Lung (tissue), 12 donors: Measurements from ENCODE around the gene HHLA2. TPM values are rescaled to one million over a fixed set of nuclear protein-coding genes. Genes with fewer than 3 reads are reported as not detected.

ENCODE experiments used
- ATAC-seq: fragments of 200-7000 bp; cut with Tn5 transposase; one replicate; pipeline ENCODE4 v1.9.1; 2020; ENCODE audit warnings: moderate number of reproducible peaks; ENCODE audit not compliant: insufficient read depth, low FRiP score
- DNase-seq, 3 donors: peaks; one replicate each; pipeline ENCODE4 v3.0.0-alpha.2; 2013 to 2017
- H3K27ac ChIP-seq, 2 donors: one replicate each; pipeline ENCODE4 v1.5.1; 2013; ENCODE audit warnings: mild to moderate bottlenecking in 2 of 2, moderate library complexity in 2 of 2, control low read depth in 1 of 2, inconsistent platforms in 1 of 2, low read depth in 1 of 2, low read length in 1 of 2
- H3K27me3 ChIP-seq, 3 donors: one replicate each; pipeline ENCODE4 v1.5.1; 2013; ENCODE audit warnings: low read length in 2 of 3; ENCODE audit not compliant: control insufficient read depth in 3 of 3, insufficient read depth in 3 of 3
- H3K36me3 ChIP-seq, 4 donors: one replicate each; pipeline ENCODE4 v1.5.1; 2013; ENCODE audit warnings: low read length in 4 of 4, mild to moderate bottlenecking in 1 of 4, moderate library complexity in 1 of 4; ENCODE audit not compliant: control insufficient read depth in 4 of 4, insufficient read depth in 4 of 4
- H3K4me1 ChIP-seq, 5 donors: one replicate each; pipeline ENCODE4 v1.5.1; 2013; ENCODE audit warnings: low read length in 5 of 5, mild to moderate bottlenecking in 2 of 5, moderate library complexity in 1 of 5; ENCODE audit not compliant: control insufficient read depth in 5 of 5, insufficient read depth in 5 of 5
- H3K4me3 ChIP-seq: one replicate; pipeline ENCODE4 v1.5.1; 2013; ENCODE audit warnings: mild to moderate bottlenecking, control low read depth, moderate library complexity
- H3K9ac ChIP-seq, 2 donors: one replicate each; pipeline ENCODE4 v1.5.1; 2013; ENCODE audit warnings: low read length in 2 of 2, control low read depth in 1 of 2; ENCODE audit not compliant: insufficient read depth in 1 of 2
- H3K9me3 ChIP-seq, 4 donors: one replicate each; pipeline ENCODE4 v1.5.1; 2013; ENCODE audit warnings: low read length in 3 of 4, mild to moderate bottlenecking in 1 of 4, moderate library complexity in 1 of 4; ENCODE audit not compliant: control insufficient read depth in 4 of 4, insufficient read depth in 3 of 4
- WGBS, 2 donors: extraction: QIAGEN DNeasy Blood & Tissue Kit; methylation state at CpG; one replicate each; pipeline ENCODE4 v1.1.7; 2013; 5-methylcytosine and 5-hydroxymethylcytosine counted together
- polyA plus RNA-seq, 2 donors: library from polyadenylated mRNA; stranded (reverse); fragments of 200-250 nt; gene quantifications; one replicate each; pipeline ENCODE4 v1.2.1, GENCODE V29; 2013
- total RNA-seq, 2 donors: library from RNA; depleted of rRNA in 1 of 2; stranded (reverse); fragments of >200 nt in 1 of 2; gene quantifications; one replicate each; pipeline ENCODE4 v1.2.1, GENCODE V29; 2014 to 2021
- TF ChIP-seq, protein P1 (sequence below): IDR thresholded peaks from 2 replicates; pipeline ENCODE4 v1.5.1; 2012; ENCODE audit warnings: mild to moderate bottlenecking; ENCODE audit errors: control extremely low read depth, extremely low read depth
- donor health status: control.
- donor health status: control.
- donor health status: Bipolar disorder and iron deficiency.
- donor health status: healthy.
- donor health status: DM: yes; HTN: yes; CAD: no.

Gene HHLA2
- total and polyA plus RNA-seq, 4 donors = 1.8 to 20.2 (median 3.5) TPM

DNA sequence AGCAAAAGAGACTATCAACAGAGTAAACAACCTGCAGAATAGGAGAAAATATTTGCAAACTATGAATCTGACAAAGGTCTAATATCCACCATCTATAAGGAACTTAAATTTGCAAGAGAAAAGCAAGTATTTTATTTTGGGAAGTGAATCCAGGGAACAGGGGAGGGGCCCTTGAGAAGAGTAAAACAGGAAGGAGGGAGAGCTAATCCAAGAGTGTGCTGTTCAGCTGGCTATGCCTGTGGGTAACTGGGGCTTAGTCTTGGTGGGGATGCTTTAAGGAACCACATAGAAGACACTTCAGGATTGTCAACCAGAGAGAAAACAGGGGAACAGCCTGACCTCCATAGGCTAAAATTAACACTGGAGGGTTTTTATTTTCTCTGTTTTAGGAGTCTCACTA lies 3.9 kb upstream of the HHLA2 start:
- no peak for ATAC-seq
- Histone ChIP-seq H3K9ac (no peak overlapping the region), H3K27ac (peak overlapping the region in 1 of 2 donors; percentile 42), H3K4me1 (peaks cover 0 to 3% (median 0%) of the 10 kb centered on the region in 5 donors), H3K9me3 (no peaks in the 10 kb centered on the region), H3K36me3 (no peaks in the 10 kb centered on the region), H3K27me3 (no peaks in the 10 kb centered on the region), H3K4me3 (no peak overlapping the region)
- TF ChIP-seq, protein P1, sequence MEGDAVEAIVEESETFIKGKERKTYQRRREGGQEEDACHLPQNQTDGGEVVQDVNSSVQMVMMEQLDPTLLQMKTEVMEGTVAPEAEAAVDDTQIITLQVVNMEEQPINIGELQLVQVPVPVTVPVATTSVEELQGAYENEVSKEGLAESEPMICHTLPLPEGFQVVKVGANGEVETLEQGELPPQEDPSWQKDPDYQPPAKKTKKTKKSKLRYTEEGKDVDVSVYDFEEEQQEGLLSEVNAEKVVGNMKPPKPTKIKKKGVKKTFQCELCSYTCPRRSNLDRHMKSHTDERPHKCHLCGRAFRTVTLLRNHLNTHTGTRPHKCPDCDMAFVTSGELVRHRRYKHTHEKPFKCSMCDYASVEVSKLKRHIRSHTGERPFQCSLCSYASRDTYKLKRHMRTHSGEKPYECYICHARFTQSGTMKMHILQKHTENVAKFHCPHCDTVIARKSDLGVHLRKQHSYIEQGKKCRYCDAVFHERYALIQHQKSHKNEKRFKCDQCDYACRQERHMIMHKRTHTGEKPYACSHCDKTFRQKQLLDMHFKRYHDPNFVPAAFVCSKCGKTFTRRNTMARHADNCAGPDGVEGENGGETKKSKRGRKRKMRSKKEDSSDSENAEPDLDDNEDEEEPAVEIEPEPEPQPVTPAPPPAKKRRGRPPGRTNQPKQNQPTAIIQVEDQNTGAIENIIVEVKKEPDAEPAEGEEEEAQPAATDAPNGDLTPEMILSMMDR = no peak
- no peak for DNase-seq

DNA sequence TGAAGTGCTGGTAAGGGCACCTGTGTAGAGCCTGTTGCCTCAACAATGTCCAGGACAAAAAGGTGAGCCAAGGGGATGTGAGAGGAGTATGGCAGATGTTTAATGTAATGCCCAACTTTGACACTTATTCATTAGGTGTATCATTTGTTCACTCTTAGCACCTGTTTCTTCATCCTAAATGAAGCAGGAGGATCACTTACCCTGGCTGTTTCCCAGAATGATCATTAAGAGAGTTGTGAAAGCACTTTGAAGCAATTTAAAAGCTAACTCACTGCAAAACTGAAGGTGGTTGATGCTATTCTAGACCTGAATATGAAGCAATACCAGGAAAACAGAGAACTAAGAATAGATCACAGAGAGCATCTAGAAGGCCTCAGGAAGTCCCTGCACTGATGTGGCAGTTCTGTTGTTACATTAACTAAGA lies 3.4 kb upstream of the HHLA2 start:
- no peak for DNase-seq
- Histone ChIP-seq H3K4me3 (no peak overlapping the region), H3K27me3 (no peaks in the 10 kb centered on the region), H3K4me1 (peaks cover 0 to 4% (median 0%) of the 10 kb centered on the region in 5 donors), H3K9ac (peak overlapping the region in 1 of 2 donors; percentile 13), H3K9me3 (no peaks in the 10 kb centered on the region), H3K27ac (peak overlapping the region in 1 of 2 donors; percentile 42), H3K36me3 (no peaks in the 10 kb centered on the region)
- TF ChIP-seq, protein P1 = no peak
- ATAC-seq = no peak

DNA sequence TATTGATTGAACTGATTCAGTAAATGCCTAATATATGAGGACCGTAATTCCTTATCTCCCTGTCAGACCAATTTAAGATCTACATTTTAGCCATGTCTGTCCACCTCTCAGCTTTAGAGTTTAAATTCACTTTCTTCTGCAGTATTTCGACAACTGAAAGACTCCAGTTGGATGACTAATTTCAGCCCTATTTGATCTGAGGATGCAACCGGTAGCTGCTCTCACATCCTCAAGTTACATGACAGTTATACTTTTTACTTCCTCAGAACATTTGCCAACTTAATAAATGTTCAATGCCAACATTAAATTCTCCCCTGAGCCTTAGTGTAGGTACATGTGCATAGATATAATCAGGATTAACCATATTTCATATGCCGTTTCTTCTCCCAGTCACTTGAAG lies 2.5 kb upstream of the HHLA2 start:
- 62 to 72% methylated on average over 4 of the region's 4 CpGs for WGBS, 2 donors
- Histone ChIP-seq H3K9me3 (no peaks in the 10 kb centered on the region), H3K27me3 (no peaks in the 10 kb centered on the region), H3K4me3 (no peak overlapping the region), H3K4me1 (peaks cover 0 to 6% (median 0%) of the 10 kb centered on the region in 5 donors), H3K27ac (no peak overlapping the region), H3K36me3 (no peaks in the 10 kb centered on the region), H3K9ac (no peak overlapping the region)
- ATAC-seq = no peak
- TF ChIP-seq, protein P1 = no peak
- DNase-seq = no peak

DNA sequence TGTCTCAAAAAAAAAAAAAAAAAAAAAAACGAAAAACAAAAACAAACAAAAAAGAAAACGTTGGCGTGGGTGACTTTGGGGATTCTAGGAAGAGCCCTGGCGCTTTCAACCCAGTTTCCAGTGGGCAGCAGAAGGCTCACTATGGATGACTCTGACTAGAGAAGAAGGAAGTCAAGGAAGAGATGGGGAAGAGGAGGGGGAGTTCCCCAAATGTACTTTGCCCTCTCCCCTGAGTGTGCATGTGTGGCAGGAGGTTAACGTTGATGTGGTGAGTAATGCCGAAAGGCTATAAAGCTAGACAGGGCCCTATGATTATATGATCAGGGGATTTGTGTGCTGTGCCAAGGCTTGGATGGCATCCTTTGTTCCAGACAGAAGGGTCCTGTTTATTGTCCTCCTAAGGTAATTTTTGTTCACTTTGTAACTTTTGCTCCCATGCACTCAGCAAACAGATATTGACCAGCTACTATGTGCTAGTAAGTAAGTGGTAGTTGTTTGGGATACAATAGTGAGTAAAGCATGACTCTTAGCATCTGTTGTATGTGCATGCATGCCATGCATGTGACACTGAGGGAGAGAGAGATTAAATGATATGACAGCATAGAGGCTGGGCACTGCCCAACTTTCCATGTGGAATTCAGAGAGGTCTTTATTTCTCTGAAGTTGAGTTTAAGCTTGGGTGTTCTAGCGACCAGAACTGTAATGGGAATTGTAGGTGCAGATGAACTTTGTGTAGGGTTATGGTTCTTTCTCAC lies 750 bp upstream of the HHLA2 start:
- DNase-seq (no peak), ATAC-seq (no peak)
- TF ChIP-seq, protein P1 = no peak
- Histone ChIP-seq H3K27ac (no peak overlapping the region), H3K27me3 (no peaks in the 10 kb centered on the region), H3K9me3 (no peaks in the 10 kb centered on the region), H3K4me1 (peaks cover 0 to 6% (median 3%) of the 10 kb centered on the region in 5 donors), H3K36me3 (no peaks in the 10 kb centered on the region), H3K9ac (no peak overlapping the region), H3K4me3 (no peak overlapping the region)
- 76 to 82% methylated on average over 7 of the region's 7 CpGs for WGBS, 2 donors
